ENCODE data around the gene PUM2. TPM values are rescaled to one million over a fixed set of nuclear protein-coding genes. Genes with fewer than 3 reads are reported as not detected.
"Not testable (repeated sequence)": the region's sequence is repeated elsewhere in the genome, so short reads cannot be mapped to it uniquely, and the experiment has no call there.

The PUM2 gene
- total RNA-seq, 2 donors from 2014 or later, result 114 to 126 TPM

- Histone ChIP-seq H3K27ac (ENCODE audit: low read depth, low read length) (no peak overlapping the region), H3K9me3 (ENCODE audit: control insufficient read depth, low read length) (no peaks in the 10 kb centered on the region), H3K4me3 (ENCODE audit: low read length) (no peak overlapping the region), H3K27me3 (ENCODE audit: control insufficient read depth, insufficient read depth, low read length, poor library complexity, severe bottlenecking) (no peaks in the 10 kb centered on the region), H3K4me1 (ENCODE audit: control insufficient read depth, insufficient read depth, low read length) (no peaks in the 10 kb centered on the region), H3K9ac (ENCODE audit: extremely low read depth, low read length, poor library complexity, severe bottlenecking) (no peak overlapping the region), H3K36me3 (ENCODE audit: control insufficient read depth, insufficient read depth, low read length) (no peaks in the 10 kb centered on the region)
- peak; percentile 92 for TF ChIP-seq CTCF (conservative IDR thresholded peaks at IDR 0.05)
- 58 to 66% methylated on average over 6 to 13 of the region's 13 CpGs for WGBS, 2 experiments (ENCODE audit: insufficient coverage in 1 of 2, insufficient read length in 1 of 2)
- peak; percentile 92 for DNase-seq
- H3K36me3 Mint-ChIP-seq (ENCODE audit: low read depth), result no peaks in the 10 kb centered on the region
- H3K9me3 Mint-ChIP-seq, result no peaks in the 10 kb centered on the region
- peaks cover 2% of the 10 kb centered on the region for H3K27me3 Mint-ChIP-seq (ENCODE audit: insufficient read depth)
- peaks cover 24% of the 10 kb centered on the region for H3K4me1 Mint-ChIP-seq
- H3K4me3 Mint-ChIP-seq, result no peak overlapping the region
- peak overlapping the region; percentile 9 for H3K27ac Mint-ChIP-seq
Observed at GRCh38 chr2:20378891-20379519, 28.4 kb upstream of the PUM2 start.

GRCh38 chr2:20378341-20378740 is 27.7 kb upstream of the PUM2 start:
- H3K4me3 ChIP-seq (ENCODE audit: low read length), result no peak overlapping the region
- no peaks in the 10 kb centered on the region for H3K36me3 Mint-ChIP-seq (ENCODE audit: low read depth)
- WGBS, 2 experiments (ENCODE audit: insufficient coverage in 1 of 2, insufficient read length in 1 of 2), result 92 to 95% methylated on average over 4 to 8 of the region's 8 CpGs

GRCh38 chr2:20377741-20378140 is 27.1 kb upstream of the PUM2 start:
- H3K36me3 ChIP-seq (ENCODE audit: control insufficient read depth, insufficient read depth, low read length), result no peaks in the 10 kb centered on the region
- H3K4me3 ChIP-seq (ENCODE audit: low read length), result no peak overlapping the region
- H3K4me1 ChIP-seq (ENCODE audit: control insufficient read depth, insufficient read depth, low read length), result no peaks in the 10 kb centered on the region
- DNase-seq, result no peak
- H3K9ac ChIP-seq (ENCODE audit: extremely low read depth, low read length, poor library complexity, severe bottlenecking), result no peak overlapping the region
- Mint-ChIP-seq H3K4me3 (no peak overlapping the region), H3K36me3 (ENCODE audit: low read depth) (no peaks in the 10 kb centered on the region), H3K27ac (no peak overlapping the region), H3K9me3 (no peaks in the 10 kb centered on the region), H3K27me3 (ENCODE audit: insufficient read depth) (peaks cover 2% of the 10 kb centered on the region), H3K4me1 (peaks cover 24% of the 10 kb centered on the region)
- H3K9me3 ChIP-seq (ENCODE audit: control insufficient read depth, low read length), result no peaks in the 10 kb centered on the region
- no peak for TF ChIP-seq CTCF (conservative IDR thresholded peaks at IDR 0.05)
- WGBS, 2 experiments (ENCODE audit: insufficient coverage in 1 of 2, insufficient read length in 1 of 2), result 98 to 100% methylated on average over 2 to 4 of the region's 4 CpGs
- H3K27me3 ChIP-seq (ENCODE audit: control insufficient read depth, insufficient read depth, low read length, poor library complexity, severe bottlenecking), result no peaks in the 10 kb centered on the region
- H3K27ac ChIP-seq (ENCODE audit: low read depth, low read length), result no peak overlapping the region

More at GRCh38 chr2:20378341-20378740, 27.7 kb upstream of the PUM2 start:
- Mint-ChIP-seq H3K9me3 (no peaks in the 10 kb centered on the region), H3K4me3 (no peak overlapping the region), H3K27me3 (ENCODE audit: insufficient read depth) (peaks cover 2% of the 10 kb centered on the region), H3K4me1 (peaks cover 24% of the 10 kb centered on the region), H3K27ac (no peak overlapping the region)
- Histone ChIP-seq H3K36me3 (ENCODE audit: control insufficient read depth, insufficient read depth, low read length) (no peaks in the 10 kb centered on the region), H3K9ac (ENCODE audit: extremely low read depth, low read length, poor library complexity, severe bottlenecking) (no peak overlapping the region), H3K4me1 (ENCODE audit: control insufficient read depth, insufficient read depth, low read length) (no peaks in the 10 kb centered on the region), H3K27me3 (ENCODE audit: control insufficient read depth, insufficient read depth, low read length, poor library complexity, severe bottlenecking) (no peaks in the 10 kb centered on the region), H3K27ac (ENCODE audit: low read depth, low read length) (no peak overlapping the region), H3K9me3 (ENCODE audit: control insufficient read depth, low read length) (no peaks in the 10 kb centered on the region)
- DNase-seq, result no peak
- TF ChIP-seq CTCF (conservative IDR thresholded peaks at IDR 0.05), result no peak

GRCh38 chr2:20374982-20375381 is 24.3 kb upstream of the PUM2 start:
- H3K4me1 ChIP-seq (ENCODE audit: control insufficient read depth, insufficient read depth, low read length); H3K4me3 ChIP-seq (ENCODE audit: low read length); H3K27me3 Mint-ChIP-seq (ENCODE audit: insufficient read depth); H3K36me3 ChIP-seq (ENCODE audit: control insufficient read depth, insufficient read depth, low read length); H3K4me3 Mint-ChIP-seq; H3K27me3 ChIP-seq (ENCODE audit: control insufficient read depth, insufficient read depth, low read length, poor library complexity, severe bottlenecking); H3K9me3 ChIP-seq (ENCODE audit: control insufficient read depth, low read length); DNase-seq; H3K9ac ChIP-seq (ENCODE audit: extremely low read depth, low read length, poor library complexity, severe bottlenecking); H3K36me3 Mint-ChIP-seq (ENCODE audit: low read depth); H3K9me3 Mint-ChIP-seq; H3K27ac Mint-ChIP-seq: not testable (repeated sequence)
- peaks cover 15% of the 10 kb centered on the region for H3K4me1 Mint-ChIP-seq
- WGBS, 2 experiments (ENCODE audit: insufficient coverage in 1 of 2, insufficient read length in 1 of 2), result 89% methylated on average over 9 to 10 of the region's 13 CpGs
- peak overlapping the region; percentile 45 for H3K27ac ChIP-seq (ENCODE audit: low read depth, low read length)

Data from endodermal cell (in vitro differentiated cells).